Hematopoietic multipotent progenitor cell treated with erythropoietin and hydrocortisone succinate and interleukin-3 and kit ligand, for 6 days (in vitro differentiated cells): ENCODE measurements around the gene VPS37B.
A peak's percentile ranks its signal among the peaks of the same experiment; 100 is the strongest.

Source experiments
- DNase-seq: peaks from one replicate; pipeline ENCODE4 v3.0.0-alpha.2; 2015

The VPS37B gene

DNA sequence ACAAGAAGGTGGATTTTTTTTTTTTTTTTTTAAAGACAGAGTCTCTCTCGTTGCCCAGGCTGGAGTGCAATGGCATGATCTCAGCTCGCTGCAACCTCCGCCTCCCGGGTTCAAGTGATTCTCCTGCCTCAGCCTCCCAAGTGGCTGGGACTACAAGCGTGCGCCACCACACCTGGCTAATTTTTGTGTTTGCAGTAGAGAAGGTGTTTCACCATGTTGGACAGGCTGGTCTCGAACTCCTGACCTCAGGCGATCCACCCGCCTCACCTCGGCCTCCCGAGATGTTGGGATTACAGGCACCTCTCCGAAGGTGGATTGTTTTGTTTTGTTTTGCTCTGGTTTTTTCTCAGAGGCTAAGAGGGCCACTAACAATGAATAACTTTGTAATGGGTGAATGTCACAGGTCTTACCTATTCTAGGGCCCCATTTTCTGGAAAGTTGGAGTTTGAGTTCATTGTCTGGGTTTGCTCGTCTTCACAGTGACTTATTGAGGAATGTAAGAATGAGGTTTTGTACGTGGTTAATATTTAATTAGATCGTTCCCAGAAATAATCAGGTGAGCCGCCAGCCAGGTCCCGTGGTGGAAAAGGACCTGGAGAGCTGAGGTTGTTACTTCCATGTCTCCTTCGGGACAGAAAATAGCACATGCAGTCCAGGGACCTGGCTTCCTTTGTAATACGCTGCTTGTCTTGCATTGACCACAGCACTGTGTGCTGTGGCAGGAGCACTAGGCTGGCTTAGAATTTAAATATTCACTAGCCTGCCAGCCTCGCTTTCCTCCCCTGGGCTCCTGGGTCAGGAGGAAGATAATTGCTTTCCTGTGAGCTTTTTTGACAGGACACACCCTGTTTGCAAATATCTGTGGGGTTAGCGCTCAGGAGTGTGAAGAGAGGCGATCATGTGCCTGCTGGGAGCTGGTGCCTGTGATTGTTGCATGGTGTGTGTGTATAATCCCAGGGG is 58.3 kb downstream of the VPS37B start:
- no peak for DNase-seq

DNA sequence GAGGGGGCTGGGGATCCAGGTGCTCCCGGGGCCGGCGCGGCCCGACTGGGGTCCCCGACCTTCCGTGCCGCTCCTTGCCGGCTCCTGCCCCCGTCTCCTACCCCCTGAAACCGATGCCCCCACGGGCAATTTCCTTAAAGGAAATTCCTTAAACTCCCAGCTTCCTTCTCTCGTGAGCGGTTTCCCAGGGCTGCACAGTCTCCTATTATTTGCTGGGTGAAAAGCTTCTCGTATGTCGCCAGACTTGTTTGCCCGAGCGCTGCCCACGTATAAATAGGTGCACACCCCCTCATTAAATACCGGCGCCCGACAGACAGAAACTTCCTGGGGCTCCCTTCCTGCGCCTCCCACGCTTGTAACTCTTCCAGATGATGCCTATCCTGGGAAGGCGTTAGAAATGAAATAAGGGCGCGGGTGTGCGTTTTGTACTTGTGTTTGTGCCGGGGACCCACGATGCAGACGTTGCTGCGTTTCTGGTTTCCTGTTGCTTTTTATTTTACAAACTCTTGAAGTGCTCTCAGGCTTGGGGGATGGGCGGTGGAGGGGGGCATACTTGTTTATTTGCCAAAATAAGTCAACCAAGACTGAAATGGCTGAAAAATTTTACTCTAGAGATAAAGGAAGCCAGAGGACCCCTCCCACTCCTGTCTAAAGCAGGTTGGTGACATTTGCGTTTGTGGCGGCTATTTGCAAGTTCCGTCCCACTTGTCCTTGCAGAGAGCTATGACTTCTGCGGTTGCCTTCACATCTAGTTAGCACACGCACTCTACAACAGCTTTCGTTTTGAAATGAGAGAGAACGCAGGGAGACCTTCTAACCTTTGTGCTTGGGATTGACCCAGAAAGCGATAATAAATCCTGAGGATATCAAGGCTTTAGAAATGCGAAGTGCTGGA is 59.6 kb downstream of the VPS37B start:
- DNase-seq: peak; percentile 71

DNA sequence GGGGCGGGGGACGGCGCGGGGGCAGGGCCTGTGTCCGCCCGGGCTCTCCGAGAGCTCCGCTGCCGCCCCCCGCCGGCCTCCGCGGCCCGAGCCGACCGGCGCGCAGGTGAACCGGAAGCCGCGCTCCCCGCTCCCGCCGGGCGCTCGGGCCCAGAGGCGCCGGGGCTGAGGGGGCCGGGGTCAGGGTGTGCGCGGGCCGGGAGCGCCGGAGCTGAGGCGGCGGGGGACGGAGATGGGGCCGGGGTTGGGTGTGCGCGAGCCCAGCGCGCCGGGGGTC is 60.2 kb downstream of the VPS37B start:
- no peak for DNase-seq

GRCh38 chr12:122834921-122835749 is 60.8 kb downstream of the VPS37B start, which contains the start of gene HIP1R:
Gene HIP1R, plus strand, starts transcription at chr12:122835457. Its CDS starts 94 bp downstream, at chr12:122835551.
- DNase-seq: peak; percentile 52

GRCh38 chr12:122834104-122834920 is 61.6 kb downstream of the VPS37B start:
- peak; percentile 52 for DNase-seq

DNA sequence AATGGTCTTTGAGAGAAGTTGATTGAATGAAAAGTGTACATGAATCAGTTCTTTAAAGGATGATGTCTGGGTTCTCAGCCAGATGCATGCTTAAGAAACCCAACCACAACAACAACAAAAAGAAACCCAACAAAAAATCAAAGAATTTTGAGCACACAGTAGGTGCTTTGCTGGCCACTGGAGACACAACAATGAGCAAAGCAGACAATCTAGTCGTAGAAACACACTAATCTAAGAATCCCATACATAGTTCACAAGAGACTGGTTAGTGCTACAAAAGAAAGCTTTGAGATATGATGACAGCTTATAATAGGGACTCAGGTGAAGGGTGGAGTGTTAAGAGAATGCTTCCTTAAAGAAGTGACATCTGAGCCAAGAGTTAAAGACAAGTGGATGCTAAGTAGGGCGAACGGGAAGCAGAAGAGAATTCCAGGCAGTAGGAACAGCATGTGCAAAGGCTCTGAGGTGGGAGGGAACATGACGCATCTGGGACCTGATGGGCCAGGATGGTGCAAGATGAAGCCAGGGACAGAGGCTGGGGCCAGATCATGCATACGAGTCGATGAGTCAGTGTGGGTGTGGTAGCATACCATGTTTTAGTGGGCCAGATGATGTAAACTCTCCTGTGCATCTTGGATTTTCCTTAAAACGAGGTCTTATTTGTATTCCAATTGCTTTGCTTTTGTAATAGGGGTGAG is 65.3 kb downstream of the VPS37B start:
- peak; percentile 22 for DNase-seq

DNA sequence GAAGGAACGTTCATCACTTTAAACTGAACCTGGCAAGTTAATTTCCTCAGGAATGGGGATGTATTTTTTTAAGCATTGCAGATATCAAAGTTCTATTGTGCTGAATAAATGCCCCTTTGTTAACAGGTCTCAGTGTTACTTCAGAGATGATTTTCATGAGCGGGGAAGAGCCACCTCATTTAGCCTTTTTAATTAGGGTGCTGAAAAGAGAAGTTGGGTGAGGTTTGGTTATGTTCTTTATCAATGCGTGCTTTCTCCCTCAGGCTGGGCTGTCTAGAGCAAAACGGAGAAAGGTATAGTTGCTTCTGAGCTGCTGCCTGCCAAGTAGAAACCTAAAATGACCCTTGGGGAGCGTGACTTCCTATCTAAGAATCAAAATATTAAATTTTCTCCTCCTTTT is 68.7 kb downstream of the VPS37B start:
- DNase-seq: no peak

DNA sequence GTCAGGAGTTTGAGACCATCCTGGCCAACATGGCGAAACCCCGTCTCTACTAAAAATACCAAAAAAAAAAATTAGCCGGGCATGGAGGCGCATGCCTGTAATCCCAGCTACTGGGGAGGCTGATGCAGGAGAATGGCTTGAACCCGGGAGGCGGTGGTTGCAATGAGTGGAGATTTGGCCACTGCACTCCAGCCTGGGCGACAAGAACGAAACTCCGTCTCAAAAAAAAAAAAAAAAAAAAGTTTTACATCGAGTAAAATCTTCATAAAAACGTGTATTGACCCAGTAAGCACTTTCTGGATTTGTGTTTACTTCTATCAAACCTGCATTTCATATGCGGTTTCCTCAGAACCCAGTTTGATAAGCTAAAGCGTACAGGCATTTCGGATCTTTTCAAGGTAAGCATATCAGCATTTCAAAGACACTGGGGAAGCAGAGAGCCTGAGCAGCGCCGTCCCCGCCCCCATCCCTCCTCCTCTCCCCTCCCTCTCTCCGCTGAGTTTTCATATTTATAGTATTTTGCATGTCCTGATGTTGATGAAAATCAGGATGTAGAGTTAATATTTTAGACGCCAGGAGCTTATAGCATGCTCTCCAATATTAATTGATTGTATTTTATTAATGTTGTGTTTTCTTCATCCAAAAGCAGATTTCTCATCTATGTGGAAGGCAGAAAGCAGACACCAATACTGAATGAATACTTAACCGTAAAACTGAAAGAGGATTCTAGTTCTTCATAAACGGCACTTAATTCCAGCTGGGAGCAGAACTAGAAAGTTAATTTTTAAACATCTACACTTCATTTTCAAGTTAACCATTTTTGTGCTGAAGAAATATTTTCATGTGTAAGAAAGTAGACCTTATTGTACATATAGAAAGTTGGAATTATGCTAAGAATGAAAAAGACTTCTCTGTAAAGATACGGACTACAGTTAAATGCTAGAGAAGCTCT is 69.9 kb downstream of the VPS37B start:
- DNase-seq: no peak

DNA sequence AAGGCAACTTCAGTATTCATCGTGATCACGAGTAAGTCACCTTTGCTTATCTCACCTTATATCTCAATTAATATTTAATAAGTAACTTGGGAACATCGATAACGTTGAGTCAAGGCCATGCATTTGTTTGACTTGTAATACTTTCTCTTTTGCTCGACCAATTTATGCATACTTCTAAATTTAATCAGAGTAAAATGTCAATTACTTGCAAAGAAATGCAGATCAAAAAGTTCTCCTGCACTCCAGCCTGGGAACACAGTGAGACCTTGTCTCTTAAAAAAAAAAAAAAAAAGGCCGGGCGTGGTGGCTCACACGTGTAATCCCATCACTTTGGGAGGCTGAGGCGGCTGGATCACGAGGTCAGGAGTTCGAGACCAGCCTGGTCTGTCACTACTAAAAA is 72.5 kb downstream of the VPS37B start:
- no peak for DNase-seq

- no peak for DNase-seq
These were observed 75.1 kb downstream of the VPS37B start for GRCh38 chr12:122820838-122821271.

GRCh38 chr12:122820138-122820537 is 75.8 kb downstream of the VPS37B start:
- DNase-seq: no peak

GRCh38 chr12:122819209-122819785 is 76.6 kb downstream of the VPS37B start:
- DNase-seq: no peak
